CD4-positive, alpha-beta T cell treated with Interleukin-15 for 1 hour (primary cell): ENCODE data around the gene ERBB4.

Source experiments
- DNase-seq: peaks from one replicate; pipeline ENCODE4 v3.0.0-alpha.2; 2020

Gene ERBB4

DNA sequence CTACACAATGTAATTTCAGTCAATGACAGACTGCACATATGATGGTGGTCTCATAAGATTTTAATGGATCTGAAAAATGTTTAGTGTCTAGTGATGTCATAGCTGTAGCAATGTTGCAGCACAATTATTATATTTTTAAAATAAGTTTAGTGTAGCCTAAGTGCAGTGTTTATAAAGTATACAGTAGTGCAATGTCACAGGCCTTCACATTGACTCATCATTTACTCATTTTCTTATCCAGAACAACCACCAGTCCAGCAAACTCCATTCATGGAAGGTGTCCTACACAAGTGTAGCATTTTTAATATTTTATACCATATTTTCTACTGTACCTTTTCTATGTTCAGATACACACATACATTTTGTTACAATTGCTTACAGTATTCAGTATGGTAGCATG lies 663.1 kb downstream of the ERBB4 start:
- no peak for DNase-seq

DNA sequence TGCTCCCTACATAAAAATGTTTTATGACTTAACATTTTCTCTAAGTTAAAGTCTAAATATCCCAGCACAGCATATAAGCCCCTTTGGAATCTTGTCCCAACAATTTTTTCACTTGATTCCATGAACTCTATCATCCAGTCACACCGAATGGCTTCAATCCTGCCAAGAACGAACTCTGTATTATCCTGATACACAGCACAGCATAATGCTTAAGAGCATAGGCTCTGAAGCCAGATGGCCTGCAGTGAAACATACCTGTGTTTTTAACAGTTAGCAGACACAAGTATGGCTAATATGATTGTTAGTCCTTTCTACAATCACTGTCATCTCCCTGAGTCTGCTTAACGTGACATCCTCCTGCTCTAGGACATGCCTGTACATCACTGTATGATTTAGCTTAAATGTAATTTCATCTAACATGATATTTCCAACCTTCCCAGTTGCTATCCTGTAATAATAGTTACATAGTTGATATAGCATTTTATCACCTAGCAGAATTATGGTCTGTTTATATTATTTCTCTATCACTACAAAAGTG lies 669.5 kb downstream of the ERBB4 start:
- DNase-seq, result no peak

DNA sequence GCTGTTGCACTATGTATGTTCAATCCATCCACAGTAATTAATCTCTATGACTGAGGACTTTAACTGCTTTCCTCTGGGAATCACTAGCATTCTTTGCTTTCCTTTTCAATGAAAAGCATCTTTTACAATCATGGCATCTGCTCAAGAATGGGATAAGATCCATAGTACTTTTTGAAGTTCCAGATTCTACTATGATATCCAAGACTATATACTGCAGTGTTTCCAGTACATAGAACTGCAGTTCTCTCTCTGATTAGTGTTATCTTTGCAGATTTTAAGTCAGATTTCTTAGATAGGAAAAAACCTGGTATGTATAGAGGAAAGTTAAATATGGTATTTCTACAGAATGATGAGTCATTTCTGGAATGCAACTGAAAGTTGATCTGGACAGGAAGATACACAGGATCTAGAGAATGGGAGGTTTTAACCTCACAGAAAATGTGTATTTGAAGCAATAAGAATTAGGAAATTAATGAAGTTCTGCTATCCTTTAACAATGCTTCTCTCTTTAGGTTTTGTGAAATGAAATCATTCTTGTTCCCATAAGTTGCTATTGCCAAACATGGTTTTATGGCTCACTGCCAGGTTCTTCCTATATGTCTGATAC lies 670.7 kb downstream of the ERBB4 start:
- DNase-seq, result no peak

DNA sequence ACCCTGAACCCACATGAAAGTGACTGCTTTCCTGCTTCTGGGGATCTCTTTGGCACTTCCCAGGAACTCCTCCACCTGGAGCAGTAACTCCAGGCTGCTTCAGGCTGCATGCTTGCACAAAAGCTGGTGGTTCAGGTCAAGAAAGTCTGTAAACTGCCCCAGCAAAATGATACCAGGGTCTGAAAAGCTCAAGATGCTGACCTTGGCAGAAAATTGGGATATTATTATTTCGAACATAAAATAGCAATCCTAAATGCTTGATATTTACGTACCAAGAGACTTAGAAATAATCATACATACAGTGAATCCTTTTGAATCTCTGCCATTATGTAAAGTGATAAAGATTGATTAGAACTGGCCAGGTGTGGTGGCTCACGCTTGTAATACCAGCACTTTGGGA lies 674.3 kb downstream of the ERBB4 start:
- DNase-seq, result no peak

DNA sequence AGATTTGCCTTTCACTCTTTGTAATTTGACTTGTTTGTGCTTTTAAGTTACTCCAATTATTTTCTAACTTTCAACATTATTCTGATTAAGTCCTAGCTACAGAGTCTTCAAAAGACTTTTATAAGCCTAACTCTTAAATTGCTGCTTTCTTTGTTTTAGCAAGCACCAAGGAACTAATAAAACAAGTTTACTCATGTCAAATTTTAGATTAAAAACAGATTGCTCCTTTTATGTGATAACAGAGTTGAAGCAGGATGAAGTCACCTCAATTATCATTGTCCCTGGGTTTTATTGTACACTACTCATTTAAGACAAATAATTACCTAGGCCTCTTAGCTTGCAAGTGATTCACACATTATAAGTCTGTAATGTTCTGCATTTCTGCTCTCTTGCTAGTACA lies 678.4 kb downstream of the ERBB4 start:
- no peak for DNase-seq

DNA sequence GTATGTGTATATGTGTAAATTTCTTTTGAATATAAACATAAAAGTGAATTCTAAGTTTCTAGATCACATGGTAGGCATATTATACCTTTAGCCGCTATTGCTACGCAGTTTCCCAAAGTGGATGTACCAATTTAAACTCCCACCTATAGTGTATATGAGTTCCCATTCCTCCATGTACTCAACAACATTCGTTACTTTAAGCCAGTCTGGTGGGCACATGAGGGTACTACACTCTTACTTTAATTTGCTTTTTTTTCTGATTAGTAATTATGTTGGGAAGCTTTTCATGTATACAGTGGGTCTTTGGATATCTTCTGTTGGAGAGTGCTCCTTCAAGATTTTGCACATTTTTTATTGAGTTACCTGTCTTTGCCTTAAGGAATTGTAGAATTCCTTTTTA lies 683.8 kb downstream of the ERBB4 start:
- DNase-seq, result no peak

DNA sequence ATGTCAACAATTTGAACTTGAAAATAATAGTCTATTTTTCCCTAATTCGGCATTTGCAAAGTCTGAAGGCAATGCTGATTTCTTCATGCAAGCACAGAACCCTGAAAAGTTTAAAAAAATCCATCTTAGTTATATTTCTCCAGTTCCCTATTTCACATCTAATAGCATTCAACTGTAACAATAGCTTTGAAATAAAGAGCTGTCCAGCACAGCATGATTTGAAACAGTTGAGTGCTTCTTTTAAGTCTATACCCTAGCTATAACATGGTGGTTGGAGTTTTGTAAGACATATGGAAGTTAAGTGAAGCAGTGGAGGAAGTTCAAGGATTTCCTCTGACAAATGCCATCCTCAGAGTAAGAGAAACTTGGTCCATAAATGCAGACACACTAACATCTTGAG lies 691.9 kb downstream of the ERBB4 start:
- no peak for DNase-seq

DNA sequence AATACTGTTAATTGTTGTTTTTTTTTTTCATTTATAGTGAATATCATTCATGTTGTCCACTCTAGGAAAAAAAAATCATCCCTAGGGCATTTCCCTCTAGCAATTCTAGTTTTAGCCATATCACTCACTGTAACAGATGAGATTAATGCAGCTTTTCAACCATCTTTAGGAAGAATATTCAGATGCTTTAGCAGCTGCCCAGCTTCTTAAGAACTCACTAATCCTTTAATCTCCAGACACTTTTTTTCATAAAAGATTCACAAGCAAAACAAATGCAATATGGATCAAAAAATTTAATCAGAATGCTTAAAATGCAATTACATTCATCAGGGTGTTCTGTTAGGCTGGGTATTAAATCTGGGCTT lies 692.6 kb downstream of the ERBB4 start:
- no peak for DNase-seq

DNA sequence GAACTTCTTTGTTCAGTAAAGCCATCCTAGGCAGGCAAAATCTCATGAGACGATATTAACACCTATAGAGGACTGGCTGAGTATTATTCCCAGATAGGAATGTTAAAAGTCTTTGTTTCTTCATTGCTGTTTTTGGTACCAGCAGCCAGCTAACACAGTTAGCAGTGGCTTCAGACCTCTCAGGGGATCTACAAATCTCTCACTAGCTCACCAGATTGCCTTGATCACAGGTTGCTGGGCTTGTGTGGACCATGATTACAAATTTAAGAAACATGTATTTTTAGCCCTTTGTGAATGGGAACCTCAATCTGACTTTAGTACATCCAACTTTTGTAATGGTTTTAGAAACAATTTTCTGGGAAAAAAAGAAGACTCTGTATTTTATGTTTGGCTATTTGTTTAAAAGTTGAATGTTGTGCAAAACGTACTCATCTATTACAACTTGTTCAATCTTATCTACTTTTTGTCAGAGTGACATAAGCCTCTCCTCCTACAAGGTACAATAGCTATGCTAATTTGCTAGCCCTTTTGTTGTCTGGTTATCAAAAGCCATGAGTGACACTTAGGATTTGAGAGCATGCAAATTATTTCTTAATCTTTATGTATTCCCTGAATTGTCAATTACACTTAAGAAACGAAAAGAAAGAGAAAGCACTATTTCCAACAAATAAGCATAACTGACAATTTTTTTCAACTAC lies 693.1 kb downstream of the ERBB4 start:
- no peak for DNase-seq

DNA sequence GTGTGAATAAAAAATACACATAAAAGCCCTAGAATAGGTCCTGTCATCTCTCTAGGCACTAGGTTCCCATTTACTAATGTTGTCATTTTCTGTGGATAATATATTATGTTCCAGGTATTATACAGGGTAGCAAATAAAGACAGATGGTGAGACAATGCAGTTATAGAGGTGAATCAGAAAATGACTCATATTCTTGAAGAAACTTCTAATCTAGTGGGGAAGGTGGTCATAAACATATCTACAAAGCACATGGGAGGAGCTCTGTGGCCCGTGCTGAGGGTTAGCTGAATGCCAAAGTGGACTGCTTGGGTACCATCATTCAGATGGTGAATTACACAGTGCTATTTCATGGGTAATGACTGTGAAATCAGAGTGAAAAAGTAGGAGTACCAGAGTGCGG lies 700.9 kb downstream of the ERBB4 start:
- no peak for DNase-seq

DNA sequence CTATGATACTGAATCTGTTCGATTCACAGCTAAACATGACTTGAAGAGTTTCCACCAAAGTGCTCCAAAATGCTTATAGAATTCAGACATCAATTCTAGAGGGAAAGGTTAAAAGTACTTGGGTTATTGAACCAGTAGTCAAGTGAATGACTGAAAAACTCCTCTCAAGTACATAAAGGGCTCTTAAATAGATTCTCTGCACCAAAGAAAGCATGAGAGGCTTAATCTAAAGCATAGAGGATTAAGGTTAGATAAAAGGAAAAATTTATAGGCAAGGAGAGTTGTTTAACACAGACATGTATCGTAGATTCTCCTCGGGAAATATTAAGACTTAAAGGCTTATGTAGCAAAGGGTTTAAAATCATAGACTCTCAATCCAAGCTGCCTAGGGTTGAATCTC lies 701.4 kb downstream of the ERBB4 start:
- DNase-seq, result no peak

DNA sequence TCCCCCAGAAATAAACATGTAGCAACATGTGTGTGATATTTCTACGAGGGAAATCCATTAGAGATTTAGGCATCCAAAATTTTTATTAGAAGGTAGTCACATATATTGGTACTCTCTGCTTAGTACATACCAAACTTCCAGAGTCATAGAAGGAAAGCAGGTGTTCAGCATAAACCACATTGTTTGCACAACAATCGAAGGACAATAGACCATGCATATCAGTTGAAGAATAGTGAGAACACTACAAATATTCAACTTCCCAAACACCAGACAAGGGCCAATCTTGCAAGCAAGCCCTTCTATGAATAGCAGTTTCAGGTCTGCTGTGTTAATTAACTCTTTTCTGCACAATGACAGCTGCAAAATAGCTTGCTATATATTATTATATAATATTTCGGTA lies 702.2 kb downstream of the ERBB4 start:
- no peak for DNase-seq

DNA sequence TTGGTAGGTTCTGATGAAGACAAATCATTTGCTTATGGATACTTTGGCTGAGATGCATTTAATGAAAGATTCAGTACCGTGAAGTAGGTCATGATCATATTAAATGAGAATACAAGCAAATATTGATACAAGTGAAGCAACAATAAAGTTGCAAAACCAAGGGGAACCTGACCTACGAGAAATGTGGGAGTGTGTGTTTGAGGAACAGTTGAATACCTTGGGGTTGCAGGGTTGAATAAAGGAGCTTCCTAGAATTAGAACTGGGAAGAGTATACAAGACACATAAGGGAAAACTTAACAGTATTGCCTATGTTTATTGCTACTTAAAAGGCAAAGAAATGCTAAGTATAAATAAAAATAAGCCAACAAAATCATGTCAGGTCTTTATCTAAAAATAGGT lies 702.9 kb downstream of the ERBB4 start:
- DNase-seq, result no peak

DNA sequence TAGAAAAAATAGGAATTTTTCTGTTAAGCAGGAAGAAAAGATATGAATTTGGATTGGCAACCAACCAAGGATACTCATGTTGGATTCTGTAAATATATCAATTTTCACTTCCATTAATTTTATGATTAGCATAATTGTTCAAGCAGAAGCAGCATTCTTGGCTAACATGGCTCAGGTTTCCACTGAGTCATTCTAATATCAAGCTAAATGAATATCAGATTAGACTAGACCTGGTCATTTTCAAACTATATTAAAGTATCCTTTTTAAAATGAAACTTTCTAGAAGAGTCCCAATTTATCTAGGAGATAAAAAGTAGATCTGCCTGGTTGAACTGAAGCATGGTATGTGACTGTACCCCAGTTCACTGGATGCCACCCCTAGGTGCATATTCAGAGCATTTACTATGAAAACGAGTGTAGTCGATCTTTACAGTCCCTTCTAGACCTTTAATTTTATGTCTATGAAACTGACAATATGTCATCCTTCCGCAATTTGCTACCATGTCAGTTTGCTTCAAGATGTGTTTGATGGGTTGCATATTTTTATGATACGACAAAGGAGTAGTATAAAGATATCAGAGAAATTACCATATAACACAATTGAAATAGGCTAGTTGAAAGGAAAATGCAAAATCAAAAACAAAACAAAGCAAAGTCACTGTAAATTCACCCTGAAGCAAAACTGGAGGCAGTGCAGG lies 704.9 kb downstream of the ERBB4 start:
- DNase-seq, result no peak

DNA sequence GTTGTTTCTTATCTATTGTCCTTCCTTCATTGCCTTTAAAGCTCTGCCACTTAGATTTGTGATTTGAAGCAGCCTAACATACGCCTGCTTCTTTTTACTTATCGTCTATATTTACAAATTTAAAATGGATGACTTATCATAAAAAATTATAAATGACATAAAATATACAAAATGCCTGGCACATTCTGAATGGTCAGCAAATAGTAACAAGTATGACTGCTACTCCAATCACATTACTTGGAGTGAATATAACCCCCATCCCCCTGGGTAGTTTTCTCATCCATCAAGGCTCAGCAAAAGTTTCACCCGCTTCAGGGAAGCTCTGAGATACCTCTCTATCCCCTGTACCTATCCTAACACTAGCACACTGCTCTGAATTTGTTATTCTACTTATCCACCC lies 708.9 kb downstream of the ERBB4 start:
- DNase-seq, result no peak

DNA sequence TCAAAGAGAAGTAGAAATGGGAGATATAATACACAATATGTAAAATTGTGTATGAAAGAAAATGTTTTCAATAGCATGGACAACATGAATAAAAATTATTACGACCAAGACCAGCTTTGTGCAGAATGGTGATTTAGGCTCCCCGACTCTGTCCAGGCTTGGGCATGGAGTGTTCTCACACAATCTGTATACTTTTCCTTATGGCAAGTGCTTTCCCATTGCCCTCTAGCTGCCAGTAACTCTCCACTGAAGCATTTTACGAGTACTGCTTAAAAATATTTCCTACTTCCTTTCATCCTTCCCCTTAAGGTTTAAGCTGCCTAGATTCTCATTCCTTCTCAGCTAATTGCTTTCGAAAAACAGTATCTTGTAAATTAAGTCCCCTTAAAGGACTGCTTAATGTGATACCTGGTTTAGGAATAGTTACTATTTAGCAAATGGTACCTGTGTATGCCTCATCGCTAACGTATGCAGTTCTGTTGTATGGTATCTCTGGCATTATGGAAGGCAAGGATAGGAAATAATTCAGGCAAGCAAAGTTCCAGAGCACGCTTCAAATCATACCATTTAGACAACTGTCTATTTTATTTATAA lies 714.6 kb downstream of the ERBB4 start:
- no peak for DNase-seq

DNA sequence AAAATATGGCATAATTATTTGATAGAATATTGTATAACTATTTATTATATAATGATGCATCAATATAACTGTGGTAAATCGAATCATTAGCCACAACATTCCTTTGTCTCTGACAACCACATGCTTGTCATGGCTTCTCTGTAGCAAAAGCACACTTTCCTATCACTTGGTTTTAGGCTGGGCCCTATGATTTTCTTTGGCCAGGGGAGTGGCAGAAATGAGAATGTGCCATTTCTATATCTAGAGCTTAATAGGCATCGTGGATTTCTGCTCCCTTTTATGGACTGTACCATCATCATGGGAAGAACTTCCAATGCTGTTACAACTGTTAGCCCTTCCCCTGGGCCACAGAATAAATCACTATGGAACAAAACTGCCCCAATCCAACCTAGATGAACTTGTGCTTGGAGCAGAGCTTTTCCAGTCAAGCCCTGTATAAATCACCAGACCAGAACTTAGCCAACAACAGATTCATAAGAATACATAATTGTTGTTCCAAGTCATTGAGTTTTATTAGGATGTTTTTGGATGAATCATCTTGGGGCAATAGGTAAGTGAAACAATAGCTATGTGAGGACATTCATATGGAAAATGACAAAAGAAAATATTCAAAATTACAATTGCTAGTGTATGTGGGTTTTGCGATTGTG lies 715.8 kb downstream of the ERBB4 start:
- no peak for DNase-seq

DNA sequence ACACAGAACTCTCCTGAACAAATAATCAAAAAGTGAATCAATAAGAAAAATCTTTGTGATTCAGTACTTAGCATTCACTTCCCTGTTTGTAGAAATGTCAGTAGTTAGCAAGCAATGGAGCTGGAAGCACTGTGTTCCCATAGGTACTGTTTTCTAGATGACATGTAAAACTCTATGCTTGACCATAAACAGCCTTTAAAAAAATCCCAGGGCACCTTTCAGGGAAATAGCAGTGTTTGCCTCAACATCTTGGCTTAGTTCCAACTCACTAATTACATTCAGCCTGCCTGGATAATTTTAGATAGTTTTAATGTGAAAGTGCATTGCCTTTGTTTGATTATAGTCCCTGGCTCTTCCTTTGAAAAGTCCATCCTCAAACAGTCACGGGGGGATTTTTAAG lies 721.8 kb downstream of the ERBB4 start:
- no peak for DNase-seq

DNA sequence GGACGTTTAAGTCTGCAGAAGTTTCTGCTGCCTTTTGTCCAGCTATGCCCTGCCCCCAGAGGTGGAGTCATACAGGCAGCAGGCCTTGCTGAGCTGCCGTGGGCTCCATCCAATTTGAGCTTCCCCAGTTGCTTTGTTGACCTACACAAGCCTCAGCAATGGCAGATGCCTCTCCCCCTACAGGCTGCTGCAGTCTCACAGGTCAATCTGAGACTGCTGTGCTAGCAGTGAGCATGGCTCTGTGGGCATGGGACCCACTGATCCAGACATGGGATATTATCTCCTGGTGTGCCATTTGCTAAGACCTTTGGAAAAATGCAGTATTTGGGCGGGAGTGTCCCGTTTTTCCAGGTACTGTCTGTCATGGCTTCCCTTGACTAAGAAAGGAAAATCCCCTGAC lies 726.0 kb downstream of the ERBB4 start:
- DNase-seq, result no peak

DNA sequence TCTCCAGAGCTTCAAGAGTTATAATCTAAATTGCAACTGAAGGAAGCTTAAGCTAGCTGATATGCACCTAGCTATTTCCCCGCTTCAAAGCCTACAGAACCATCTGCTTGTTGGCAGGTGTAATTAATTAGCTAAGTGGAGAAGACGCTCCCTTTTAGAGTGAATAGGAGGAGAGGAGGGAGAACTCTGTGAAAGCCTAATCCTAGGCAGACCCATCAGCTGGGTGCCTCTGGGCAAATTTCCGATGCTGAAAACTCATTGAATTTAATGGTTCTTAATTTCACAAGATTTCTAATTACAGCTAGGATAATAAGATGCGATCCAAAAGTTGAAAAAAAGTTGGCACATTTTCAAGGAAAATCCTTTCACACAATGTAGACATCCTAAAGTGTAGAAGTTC lies 735.9 kb downstream of the ERBB4 start:
- no peak for DNase-seq

DNA sequence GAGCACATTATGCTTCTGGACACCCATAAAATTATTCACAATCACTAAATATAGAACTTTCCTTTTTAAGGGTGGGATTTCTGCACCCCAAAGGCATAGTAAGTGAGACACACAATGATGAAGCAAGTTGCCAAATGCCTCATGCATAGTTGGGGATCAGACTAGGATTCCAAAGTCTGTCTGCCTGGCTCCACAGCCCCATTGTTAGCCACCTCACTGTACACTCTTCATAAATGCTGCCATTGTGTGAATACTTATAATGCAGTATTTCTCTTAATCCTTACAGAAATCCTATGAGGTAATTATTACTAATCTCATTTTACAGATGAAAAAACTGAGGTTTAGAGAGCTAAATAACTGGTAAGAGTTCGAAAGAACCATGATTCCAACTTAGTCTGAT lies 738.6 kb downstream of the ERBB4 start:
- DNase-seq, result no peak

DNA sequence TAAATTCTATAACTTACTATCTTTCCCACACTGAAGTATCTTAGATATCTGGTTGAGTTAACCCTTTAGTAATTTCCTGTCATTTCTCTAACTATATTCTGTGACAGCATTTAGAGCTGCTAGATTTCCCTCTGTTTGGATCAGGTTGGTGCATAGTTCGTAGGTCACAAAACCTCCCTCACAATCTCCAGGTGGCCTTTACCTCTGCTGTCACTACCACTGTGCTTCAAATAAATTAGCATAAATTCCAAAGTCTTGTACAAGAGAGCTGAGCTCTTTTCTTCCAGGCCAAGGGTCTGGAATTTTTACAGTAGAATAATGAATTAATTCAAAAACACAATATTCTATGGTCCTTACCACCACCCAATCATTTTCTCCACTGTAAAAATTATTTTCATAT lies 739.7 kb downstream of the ERBB4 start:
- no peak for DNase-seq

DNA sequence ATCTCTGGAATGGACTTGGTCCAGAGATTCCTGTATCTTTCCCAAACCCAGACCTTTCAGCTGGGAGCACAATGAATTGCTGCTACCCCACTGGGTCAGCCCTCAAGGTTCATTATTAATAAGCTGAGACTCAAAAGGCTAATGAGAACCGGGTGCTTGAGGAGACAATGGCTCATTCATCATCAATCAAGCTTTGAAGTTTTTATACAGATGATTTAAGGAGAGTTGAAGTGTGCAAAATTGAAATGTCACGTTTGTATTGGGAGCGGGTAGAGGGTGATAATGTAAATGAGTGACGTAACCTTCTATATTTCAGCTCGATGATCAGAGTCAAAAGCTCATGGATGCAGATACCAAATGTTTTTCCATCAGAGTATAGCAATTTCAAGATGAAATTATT lies 744.9 kb downstream of the ERBB4 start:
- no peak for DNase-seq

DNA sequence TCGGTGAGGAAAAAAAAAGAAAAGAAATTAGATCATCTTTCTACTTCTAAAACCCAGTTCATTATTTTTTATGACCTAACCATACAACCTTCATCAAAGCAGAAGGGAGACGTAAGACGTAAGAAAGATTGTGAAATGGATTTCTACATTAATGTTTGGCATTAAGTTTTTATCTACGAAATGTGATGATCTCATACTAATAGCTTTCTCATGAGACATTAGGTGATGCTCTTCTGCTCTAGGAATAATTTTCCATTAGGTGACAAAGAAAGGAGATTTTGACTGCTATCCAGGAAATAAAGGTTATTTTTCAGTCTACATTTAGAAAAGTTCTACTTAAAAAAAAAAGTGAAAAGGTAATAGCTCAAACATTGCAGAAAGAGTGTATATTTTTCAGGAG lies 748.6 kb downstream of the ERBB4 start:
- DNase-seq, result no peak
